Neural crest cell (in vitro differentiated cells): ENCODE results near the gene PHF12. TPM values are rescaled to one million over a fixed set of nuclear protein-coding genes. Genes with fewer than 3 reads are reported as not detected.
"Not testable (repeated sequence)": the region's sequence is repeated elsewhere in the genome, so short reads cannot be mapped to it uniquely, and the experiment has no call there.

ENCODE experiments used
- DNase-seq: peaks from one replicate; pipeline ENCODE4 v3.0.0; 2021; ENCODE audit warnings: low read depth, mixed read lengths, low spot score
- H3K27ac Mint-ChIP-seq: one replicate; pipeline ENCODE4 v1.8.0; 2021; ENCODE audit warnings: mild to moderate bottlenecking, mixed read lengths; ENCODE audit not compliant: unreplicated experiment
- H3K27me3 Mint-ChIP-seq: 2 replicates; pipeline ENCODE4 v1.8.0; 2021; ENCODE audit warnings: low read depth, mild to moderate bottlenecking, mixed read lengths
- H3K36me3 Mint-ChIP-seq: 2 replicates; pipeline ENCODE4 v1.8.0; 2021; ENCODE audit warnings: low read depth, mild to moderate bottlenecking, mixed read lengths
- H3K4me1 Mint-ChIP-seq: 2 replicates; pipeline ENCODE4 v1.8.0; 2021; ENCODE audit warnings: mixed read lengths
- H3K4me3 Mint-ChIP-seq: one replicate; pipeline ENCODE4 v1.8.0; 2021; ENCODE audit warnings: mild to moderate bottlenecking, mixed read lengths
- H3K9me3 Mint-ChIP-seq: 2 replicates; pipeline ENCODE4 v1.8.0; 2021; ENCODE audit warnings: mixed read lengths
- total RNA-seq: library from RNA; stranded (reverse); gene quantifications from 2 replicates; pipeline ENCODE4 v1.2.1, GENCODE V29; 2021
- TF ChIP-seq, protein P1 (sequence below): fragments of 200-600 bp; sonication (generic); conservative IDR thresholded peaks from 2 replicates; pipeline ENCODE4 v1.5.0; 2021; ENCODE audit warnings: antibody characterized with exemption, mild to moderate bottlenecking

PHF12 gene
- total RNA-seq, 1 donor from 2014 or later = 64.7 TPM

DNA sequence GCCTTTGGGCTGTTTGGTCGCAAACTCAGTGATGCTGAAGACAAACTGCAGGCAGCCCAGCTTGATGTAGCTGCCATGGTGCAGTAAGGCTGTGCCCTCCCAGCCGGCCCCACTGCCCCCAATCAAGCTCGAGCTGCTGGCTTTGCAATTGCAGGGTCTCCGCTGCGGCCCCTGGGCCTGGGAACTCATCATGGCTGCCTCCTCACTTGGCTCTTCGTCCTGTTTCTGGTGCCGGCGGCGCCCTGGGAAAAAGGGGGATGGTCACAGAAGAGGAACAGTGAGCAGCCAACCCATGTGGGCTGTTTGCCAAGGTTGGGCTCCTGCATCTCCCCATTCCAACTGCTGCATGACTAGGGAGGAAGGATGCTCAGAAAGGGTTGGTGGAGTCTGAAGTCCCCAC is 45.0 kb downstream of the PHF12 start:
- TF ChIP-seq, protein P1, sequence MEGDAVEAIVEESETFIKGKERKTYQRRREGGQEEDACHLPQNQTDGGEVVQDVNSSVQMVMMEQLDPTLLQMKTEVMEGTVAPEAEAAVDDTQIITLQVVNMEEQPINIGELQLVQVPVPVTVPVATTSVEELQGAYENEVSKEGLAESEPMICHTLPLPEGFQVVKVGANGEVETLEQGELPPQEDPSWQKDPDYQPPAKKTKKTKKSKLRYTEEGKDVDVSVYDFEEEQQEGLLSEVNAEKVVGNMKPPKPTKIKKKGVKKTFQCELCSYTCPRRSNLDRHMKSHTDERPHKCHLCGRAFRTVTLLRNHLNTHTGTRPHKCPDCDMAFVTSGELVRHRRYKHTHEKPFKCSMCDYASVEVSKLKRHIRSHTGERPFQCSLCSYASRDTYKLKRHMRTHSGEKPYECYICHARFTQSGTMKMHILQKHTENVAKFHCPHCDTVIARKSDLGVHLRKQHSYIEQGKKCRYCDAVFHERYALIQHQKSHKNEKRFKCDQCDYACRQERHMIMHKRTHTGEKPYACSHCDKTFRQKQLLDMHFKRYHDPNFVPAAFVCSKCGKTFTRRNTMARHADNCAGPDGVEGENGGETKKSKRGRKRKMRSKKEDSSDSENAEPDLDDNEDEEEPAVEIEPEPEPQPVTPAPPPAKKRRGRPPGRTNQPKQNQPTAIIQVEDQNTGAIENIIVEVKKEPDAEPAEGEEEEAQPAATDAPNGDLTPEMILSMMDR = no peak
- Mint-ChIP-seq H3K4me3 (no peak overlapping the region), H3K9me3 (no peaks in the 10 kb centered on the region)

DNA sequence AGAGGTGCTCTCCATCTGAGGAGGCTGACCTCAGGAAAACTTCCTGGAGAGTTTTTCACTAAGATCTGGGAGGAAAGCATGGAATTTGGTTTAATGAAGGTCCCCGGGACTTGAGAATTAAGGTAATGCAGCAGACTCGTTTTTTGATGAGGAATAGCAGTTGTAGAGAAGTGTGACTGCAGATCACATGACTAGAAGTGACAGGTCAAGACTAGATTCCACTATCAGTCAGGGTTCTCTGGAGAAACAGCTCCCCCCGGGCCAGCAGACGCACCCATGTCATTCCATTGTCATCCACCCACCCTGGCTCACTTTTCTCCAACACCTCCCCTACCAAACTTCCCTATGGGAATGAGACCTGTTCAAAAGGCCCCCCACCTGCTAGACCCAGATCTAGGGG is 46.5 kb downstream of the PHF12 start:
- Mint-ChIP-seq H3K27me3 (no peaks in the 10 kb centered on the region), H3K36me3 (peaks cover 15% of the 10 kb centered on the region), H3K27ac (no peak overlapping the region), H3K4me3 (peak overlapping the region; percentile 58), H3K4me1 (peaks cover 32% of the 10 kb centered on the region), H3K9me3 (no peaks in the 10 kb centered on the region)
- DNase-seq = no peak
- TF ChIP-seq, protein P1 = no peak

More for the DNA sequence above, 45.0 kb downstream of the PHF12 start:
- DNase-seq = no peak
- H3K27me3 Mint-ChIP-seq = no peaks in the 10 kb centered on the region
- peaks cover 27% of the 10 kb centered on the region for H3K4me1 Mint-ChIP-seq
- H3K27ac Mint-ChIP-seq = peak overlapping the region; percentile 83
- H3K36me3 Mint-ChIP-seq = peaks cover 17% of the 10 kb centered on the region

DNA sequence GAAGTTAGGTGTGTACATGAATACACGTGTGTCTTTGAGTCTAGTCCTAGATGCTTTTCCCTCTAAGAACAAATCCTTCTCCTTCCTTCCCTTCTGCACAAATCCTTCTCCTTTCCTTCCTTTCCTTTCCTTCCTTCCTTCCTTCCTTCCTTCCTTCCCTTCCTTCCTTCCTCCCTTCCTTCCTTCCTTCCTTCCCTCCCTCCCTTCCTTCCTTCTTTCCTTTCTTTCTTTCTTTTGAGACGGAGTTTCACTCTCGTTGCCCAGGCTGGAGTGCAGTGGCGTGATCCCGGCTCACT is 47.8 kb downstream of the PHF12 start:
- not testable (repeated sequence) for H3K9me3 Mint-ChIP-seq, H3K27ac Mint-ChIP-seq, DNase-seq, H3K27me3 Mint-ChIP-seq
- Mint-ChIP-seq H3K4me3 (peak overlapping the region; percentile 93), H3K36me3 (peaks cover 20% of the 10 kb centered on the region), H3K4me1 (peaks cover 39% of the 10 kb centered on the region)

DNA sequence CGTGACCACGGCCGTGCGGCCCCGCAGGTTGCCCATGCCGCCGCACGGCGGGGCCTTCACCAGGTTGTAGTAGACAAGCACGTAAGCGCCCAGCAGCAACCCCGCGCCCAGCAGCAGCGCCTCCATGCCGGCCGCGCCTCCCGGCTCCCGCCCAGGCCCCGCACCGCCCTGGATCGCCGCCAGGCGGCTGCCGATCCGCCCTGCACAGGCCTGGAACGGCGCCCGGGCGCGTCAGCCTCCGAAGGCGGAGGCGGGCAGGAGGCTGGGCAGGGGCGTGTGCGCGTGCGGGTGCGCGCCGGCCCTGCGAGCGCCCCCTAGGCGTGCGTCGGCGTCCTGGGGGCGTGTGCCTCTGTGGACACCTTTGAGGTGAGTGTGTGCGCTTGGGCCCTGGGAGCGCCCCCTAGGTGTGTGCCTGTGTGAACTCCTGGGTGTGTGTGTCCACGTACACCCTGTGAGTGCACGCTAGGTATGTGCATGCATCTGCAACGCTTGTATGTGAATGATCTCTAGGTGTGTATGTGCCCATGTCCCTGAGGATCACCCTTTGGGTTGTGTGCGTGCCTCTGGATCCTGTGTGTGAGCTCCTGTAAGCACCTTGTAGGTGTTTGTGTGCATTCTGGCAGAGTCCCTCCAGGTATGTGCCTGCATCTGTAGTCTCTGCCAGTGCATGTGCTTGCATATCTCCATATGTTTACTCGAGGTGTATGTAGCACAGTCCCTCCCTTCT is 48.3 kb downstream of the PHF12 start, which contains the start of gene DHRS13:
DHRS13 (minus strand) TSS at position 261 of the 727 bp plus-strand sequence; CDS start at position 126, 135 bp downstream.
- H3K36me3 Mint-ChIP-seq = peaks cover 20% of the 10 kb centered on the region
- peaks cover 42% of the 10 kb centered on the region for H3K4me1 Mint-ChIP-seq
- H3K27ac Mint-ChIP-seq = peak within 1 kb of the TSS; percentile 83
- TF ChIP-seq, protein P1 = peak; percentile 97
- no peaks in the 10 kb centered on the region for H3K27me3 Mint-ChIP-seq
- no peaks in the 10 kb centered on the region for H3K9me3 Mint-ChIP-seq
- DNase-seq = peak; percentile 92
- H3K4me3 Mint-ChIP-seq = peak within 1 kb of the TSS; percentile 93

DNA sequence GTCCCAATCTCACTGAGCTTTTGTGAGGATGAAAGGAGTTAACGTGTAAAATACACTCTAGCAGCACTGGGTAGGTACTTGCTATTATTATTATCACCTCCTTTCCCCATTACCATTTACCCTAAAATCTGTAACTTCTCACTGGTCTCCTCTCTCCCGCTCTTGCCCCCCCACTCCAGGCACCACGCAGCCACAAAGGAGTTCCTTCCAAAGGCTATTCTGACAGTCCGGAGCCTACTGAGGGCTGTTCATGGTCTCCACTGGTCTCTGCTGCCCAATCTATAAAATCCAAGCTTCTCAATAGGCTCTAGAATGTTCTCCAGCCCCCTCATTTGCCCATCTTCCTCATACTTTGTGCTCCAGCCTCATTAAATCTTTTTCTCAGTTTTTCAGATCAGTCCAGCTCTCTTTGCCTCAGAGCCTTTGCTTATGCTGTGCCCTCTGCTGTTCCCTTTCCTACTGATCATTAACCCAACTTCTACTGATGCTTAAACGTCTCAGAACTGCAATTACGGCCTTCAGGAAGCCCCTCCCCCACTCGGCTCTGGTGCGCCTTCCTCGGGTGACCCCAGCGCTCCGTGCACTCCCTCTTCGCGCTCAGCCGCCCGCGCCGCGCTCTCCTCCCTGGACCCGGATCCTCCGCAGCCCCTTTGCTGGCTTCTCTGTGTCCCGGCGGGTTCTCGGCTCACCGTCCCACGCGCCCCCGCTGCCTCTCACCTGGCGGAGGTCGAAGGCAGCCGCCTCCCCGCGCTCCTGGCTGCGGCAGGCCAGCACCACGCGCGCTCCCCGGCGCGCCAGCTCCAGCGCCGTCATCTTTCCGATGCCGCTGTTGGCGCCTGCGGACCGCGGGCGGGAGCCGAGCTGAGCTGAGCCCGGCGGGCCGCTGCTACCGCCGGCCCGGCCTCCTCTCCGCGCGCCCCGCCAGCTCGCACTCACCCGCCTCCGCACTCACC is 49.2 kb downstream of the PHF12 start:
- H3K27me3 Mint-ChIP-seq = no peaks in the 10 kb centered on the region
- peak overlapping the region; percentile 83 for H3K27ac Mint-ChIP-seq
- H3K36me3 Mint-ChIP-seq = peaks cover 20% of the 10 kb centered on the region
- H3K9me3 Mint-ChIP-seq = no peaks in the 10 kb centered on the region
- DNase-seq = peak; percentile 55
- H3K4me3 Mint-ChIP-seq = peak overlapping the region; percentile 88
- TF ChIP-seq, protein P1 = no peak
- peaks cover 42% of the 10 kb centered on the region for H3K4me1 Mint-ChIP-seq
